ENCODE results near the gene ST8SIA6. TPM values are rescaled to one million over a fixed set of nuclear protein-coding genes. Genes with fewer than 3 reads are reported as not detected.

ST8SIA6 gene
- total and polyA plus RNA-seq, 9 of the 15 experiments (the other 6 are each of a cell fraction or from before 2014, with no cell fraction given): 0.69 to 6.7 (median 5.0) TPM

DNA sequence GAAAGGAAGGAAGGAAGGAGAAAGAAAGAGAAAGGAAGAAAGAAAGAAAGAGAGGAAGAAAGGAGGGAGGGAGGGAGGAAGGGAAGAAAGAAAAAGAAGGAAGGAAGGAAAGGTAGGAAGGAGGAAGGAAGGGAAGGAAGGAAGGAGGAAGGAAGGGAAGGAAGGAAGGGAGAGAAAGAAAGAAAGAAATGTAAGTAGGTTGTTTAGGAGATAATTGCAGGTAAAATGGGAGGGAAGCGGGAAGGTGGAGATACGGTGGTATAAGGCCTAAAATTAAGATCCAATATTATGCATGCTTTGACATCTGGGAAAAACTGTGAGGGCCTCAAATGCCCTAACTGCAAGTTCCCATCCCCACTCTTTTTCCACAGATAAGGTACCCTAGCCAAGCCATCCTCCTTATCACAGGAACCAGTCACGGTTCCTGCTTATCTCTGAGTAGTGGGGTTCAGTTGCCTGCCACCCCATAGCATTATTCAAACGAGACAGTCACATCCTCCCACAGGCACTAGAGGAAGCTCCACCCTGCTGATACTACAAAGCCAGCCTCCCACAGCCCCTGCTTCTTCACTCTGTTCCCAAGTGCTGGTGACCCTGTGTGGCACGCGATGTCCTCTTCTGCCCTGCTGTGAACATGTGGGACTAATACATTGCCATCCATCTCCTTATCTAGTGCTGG, 28.7 kb downstream of the ST8SIA6 start (continued):
- TF ChIP-seq, protein P1, sequence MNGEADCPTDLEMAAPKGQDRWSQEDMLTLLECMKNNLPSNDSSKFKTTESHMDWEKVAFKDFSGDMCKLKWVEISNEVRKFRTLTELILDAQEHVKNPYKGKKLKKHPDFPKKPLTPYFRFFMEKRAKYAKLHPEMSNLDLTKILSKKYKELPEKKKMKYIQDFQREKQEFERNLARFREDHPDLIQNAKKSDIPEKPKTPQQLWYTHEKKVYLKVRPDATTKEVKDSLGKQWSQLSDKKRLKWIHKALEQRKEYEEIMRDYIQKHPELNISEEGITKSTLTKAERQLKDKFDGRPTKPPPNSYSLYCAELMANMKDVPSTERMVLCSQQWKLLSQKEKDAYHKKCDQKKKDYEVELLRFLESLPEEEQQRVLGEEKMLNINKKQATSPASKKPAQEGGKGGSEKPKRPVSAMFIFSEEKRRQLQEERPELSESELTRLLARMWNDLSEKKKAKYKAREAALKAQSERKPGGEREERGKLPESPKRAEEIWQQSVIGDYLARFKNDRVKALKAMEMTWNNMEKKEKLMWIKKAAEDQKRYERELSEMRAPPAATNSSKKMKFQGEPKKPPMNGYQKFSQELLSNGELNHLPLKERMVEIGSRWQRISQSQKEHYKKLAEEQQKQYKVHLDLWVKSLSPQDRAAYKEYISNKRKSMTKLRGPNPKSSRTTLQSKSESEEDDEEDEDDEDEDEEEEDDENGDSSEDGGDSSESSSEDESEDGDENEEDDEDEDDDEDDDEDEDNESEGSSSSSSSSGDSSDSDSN (IDR thresholded peaks at IDR 0.05; ENCODE audit: borderline replicate concordance in 1 of 2, low read depth in 2 of 2, low read length in 2 of 2): 0 out of 4 replicates have a peak, but pooled peaks of 1 of the 2 experiments have one; percentile 22
- TF ChIP-seq EWSR1 (IDR thresholded peaks at IDR 0.05; ENCODE audit: borderline replicate concordance, low read depth, partially characterized antibody): no peak
- TF ChIP-seq, protein P2, sequence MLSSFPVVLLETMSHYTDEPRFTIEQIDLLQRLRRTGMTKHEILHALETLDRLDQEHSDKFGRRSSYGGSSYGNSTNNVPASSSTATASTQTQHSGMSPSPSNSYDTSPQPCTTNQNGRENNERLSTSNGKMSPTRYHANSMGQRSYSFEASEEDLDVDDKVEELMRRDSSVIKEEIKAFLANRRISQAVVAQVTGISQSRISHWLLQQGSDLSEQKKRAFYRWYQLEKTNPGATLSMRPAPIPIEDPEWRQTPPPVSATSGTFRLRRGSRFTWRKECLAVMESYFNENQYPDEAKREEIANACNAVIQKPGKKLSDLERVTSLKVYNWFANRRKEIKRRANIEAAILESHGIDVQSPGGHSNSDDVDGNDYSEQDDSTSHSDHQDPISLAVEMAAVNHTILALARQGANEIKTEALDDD (IDR thresholded peaks at IDR 0.05): peak; percentile 21; the same call in 1 of the 2 replicates
- no peak for TF ChIP-seq U2AF2 (optimal IDR thresholded peaks at IDR 0.05; ENCODE audit: low read depth, low read length)
- TF ChIP-seq KLF10 (CRISPR knock-in tag; IDR thresholded peaks at IDR 0.05): no peak
- TF ChIP-seq HDAC1 (IDR thresholded peaks at IDR 0.05): peak; percentile 67 to 92
- TF ChIP-seq CBFA2T2 (conservative IDR thresholded peaks at IDR 0.05): no peak
- peak; percentile 98 for TF ChIP-seq SMAD4 (CRISPR knock-in tag; conservative IDR thresholded peaks at IDR 0.05)
- peak; percentile 100 for TF ChIP-seq TEAD4 (IDR thresholded peaks at IDR 0.05; ENCODE audit: low read length)
- no peak for TF ChIP-seq TEAD4 (CRISPR knock-in tag; IDR thresholded peaks at IDR 0.05; ENCODE audit: borderline replicate concordance)
- peak; percentile 29 for TF ChIP-seq HNRNPLL (IDR thresholded peaks at IDR 0.05; ENCODE audit: low read depth, low read length, poor library complexity, severe bottlenecking)
- TF ChIP-seq, protein P3, sequence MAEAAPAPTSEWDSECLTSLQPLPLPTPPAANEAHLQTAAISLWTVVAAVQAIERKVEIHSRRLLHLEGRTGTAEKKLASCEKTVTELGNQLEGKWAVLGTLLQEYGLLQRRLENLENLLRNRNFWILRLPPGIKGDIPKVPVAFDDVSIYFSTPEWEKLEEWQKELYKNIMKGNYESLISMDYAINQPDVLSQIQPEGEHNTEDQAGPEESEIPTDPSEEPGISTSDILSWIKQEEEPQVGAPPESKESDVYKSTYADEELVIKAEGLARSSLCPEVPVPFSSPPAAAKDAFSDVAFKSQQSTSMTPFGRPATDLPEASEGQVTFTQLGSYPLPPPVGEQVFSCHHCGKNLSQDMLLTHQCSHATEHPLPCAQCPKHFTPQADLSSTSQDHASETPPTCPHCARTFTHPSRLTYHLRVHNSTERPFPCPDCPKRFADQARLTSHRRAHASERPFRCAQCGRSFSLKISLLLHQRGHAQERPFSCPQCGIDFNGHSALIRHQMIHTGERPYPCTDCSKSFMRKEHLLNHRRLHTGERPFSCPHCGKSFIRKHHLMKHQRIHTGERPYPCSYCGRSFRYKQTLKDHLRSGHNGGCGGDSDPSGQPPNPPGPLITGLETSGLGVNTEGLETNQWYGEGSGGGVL (CRISPR knock-in tag; IDR thresholded peaks at IDR 0.05): no peak
- TF ChIP-seq RB1 (IDR thresholded peaks at IDR 0.05; ENCODE audit: low read depth): no peak
- TF ChIP-seq, protein P4, sequence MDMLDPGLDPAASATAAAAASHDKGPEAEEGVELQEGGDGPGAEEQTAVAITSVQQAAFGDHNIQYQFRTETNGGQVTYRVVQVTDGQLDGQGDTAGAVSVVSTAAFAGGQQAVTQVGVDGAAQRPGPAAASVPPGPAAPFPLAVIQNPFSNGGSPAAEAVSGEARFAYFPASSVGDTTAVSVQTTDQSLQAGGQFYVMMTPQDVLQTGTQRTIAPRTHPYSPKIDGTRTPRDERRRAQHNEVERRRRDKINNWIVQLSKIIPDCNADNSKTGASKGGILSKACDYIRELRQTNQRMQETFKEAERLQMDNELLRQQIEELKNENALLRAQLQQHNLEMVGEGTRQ (CRISPR knock-in tag; IDR thresholded peaks at IDR 0.05): no peak
- no peak for TF ChIP-seq CBX2 (IDR thresholded peaks at IDR 0.05; ENCODE audit: insufficient read depth, low read length, poor library complexity, severe bottlenecking)
- peak; percentile 62 for TF ChIP-seq POLR2H (tag; IDR thresholded peaks at IDR 0.05; ENCODE audit: low read depth)
- no peak for TF ChIP-seq PRPF4 (IDR thresholded peaks at IDR 0.05; ENCODE audit: insufficient read depth, low read depth, low read length, poor library complexity, severe bottlenecking)
- no peak for TF ChIP-seq CBFB (CRISPR knock-in tag; IDR thresholded peaks at IDR 0.05)
- TF ChIP-seq, protein P5, sequence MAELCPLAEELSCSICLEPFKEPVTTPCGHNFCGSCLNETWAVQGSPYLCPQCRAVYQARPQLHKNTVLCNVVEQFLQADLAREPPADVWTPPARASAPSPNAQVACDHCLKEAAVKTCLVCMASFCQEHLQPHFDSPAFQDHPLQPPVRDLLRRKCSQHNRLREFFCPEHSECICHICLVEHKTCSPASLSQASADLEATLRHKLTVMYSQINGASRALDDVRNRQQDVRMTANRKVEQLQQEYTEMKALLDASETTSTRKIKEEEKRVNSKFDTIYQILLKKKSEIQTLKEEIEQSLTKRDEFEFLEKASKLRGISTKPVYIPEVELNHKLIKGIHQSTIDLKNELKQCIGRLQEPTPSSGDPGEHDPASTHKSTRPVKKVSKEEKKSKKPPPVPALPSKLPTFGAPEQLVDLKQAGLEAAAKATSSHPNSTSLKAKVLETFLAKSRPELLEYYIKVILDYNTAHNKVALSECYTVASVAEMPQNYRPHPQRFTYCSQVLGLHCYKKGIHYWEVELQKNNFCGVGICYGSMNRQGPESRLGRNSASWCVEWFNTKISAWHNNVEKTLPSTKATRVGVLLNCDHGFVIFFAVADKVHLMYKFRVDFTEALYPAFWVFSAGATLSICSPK (IDR thresholded peaks at IDR 0.05; ENCODE audit: borderline replicate concordance): peak; percentile 98
- TF ChIP-seq PHF20 (IDR thresholded peaks at IDR 0.05; ENCODE audit: partially characterized antibody): no peak

Data from K562 (cell line).